Liver (tissue), 3 donors: ENCODE data around the gene AKNA.

Experiments used
- FOXA1 ChIP-seq: IDR thresholded peaks from 2 replicates; pipeline ENCODE4 v1.6.1; 2016; ENCODE audit warnings: antibody characterized with exemption
- GABPA ChIP-seq, 2 donors: IDR thresholded peaks in 1 of 2; conservative IDR thresholded peaks in 1 of 2; 2 replicates each; pipeline ENCODE4 v1.6.1; 2016; ENCODE audit warnings: antibody characterized with exemption in 2 of 2, mild to moderate bottlenecking in 1 of 2, moderate library complexity in 1 of 2
- HNF4G ChIP-seq: IDR thresholded peaks from 2 replicates; pipeline ENCODE4 v1.6.1; 2016; ENCODE audit warnings: antibody characterized with exemption
- NR2F2 ChIP-seq: IDR thresholded peaks from 2 replicates; pipeline ENCODE4 v1.6.1; 2016; ENCODE audit warnings: antibody characterized with exemption
- TF ChIP-seq, protein P1 (sequence below): fragments of 150-350 bp; IDR thresholded peaks from 2 replicates; pipeline ENCODE4 v1.5.1; 2017; ENCODE audit warnings: improper control_type of control experiment, low read depth, low read length; ENCODE audit not compliant: missing input control
- TF ChIP-seq, protein P2 (sequence below): IDR thresholded peaks from 2 replicates; pipeline ENCODE4 v1.6.1; 2016; ENCODE audit warnings: antibody characterized with exemption
- donor health status: healthy.
- donor health status: healthy.

DNA sequence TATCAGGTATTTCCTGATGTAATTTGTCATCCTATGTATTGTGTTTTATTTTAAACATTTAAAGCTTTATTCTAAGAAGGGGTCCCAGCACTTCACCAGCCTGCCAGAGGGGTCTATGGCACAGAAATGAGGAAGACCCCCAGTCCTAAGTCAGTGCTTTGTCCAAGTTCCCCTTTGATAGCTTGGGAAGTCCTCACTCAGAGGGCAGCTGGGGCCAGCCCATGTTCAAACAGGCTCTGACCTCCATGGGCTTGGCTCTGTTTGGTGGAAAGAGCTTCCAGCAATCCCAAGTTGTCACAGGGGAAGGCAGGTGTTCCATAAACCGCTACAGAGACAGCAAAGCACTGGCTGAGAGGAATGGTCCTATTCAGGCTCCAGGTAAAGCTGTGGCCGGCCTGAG, 26.6 kb upstream of the AKNA start:
- TF ChIP-seq NR2F2, result no peak
- TF ChIP-seq, protein P1, sequence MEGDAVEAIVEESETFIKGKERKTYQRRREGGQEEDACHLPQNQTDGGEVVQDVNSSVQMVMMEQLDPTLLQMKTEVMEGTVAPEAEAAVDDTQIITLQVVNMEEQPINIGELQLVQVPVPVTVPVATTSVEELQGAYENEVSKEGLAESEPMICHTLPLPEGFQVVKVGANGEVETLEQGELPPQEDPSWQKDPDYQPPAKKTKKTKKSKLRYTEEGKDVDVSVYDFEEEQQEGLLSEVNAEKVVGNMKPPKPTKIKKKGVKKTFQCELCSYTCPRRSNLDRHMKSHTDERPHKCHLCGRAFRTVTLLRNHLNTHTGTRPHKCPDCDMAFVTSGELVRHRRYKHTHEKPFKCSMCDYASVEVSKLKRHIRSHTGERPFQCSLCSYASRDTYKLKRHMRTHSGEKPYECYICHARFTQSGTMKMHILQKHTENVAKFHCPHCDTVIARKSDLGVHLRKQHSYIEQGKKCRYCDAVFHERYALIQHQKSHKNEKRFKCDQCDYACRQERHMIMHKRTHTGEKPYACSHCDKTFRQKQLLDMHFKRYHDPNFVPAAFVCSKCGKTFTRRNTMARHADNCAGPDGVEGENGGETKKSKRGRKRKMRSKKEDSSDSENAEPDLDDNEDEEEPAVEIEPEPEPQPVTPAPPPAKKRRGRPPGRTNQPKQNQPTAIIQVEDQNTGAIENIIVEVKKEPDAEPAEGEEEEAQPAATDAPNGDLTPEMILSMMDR, result no peak
- no peak for TF ChIP-seq HNF4G
- TF ChIP-seq, protein P2, sequence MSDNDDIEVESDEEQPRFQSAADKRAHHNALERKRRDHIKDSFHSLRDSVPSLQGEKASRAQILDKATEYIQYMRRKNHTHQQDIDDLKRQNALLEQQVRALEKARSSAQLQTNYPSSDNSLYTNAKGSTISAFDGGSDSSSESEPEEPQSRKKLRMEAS, result no peak
- TF ChIP-seq FOXA1, result no peak
- TF ChIP-seq GABPA (IDR thresholded peaks at IDR 0.05 in 1 of 2, conservative IDR thresholded peaks at IDR 0.05 in 1 of 2), result no peak
